ENCODE results near the gene ABLIM2. TPM values are rescaled to one million over a fixed set of nuclear protein-coding genes. Genes with fewer than 3 reads are reported as not detected.

ABLIM2 gene
- total and polyA plus RNA-seq, 2 of the 13 experiments (the other 11 are each of a cell fraction or from before 2014, with no cell fraction given): 0.20 to 0.37 TPM

- intact Hi-C loops (cut with micrococcal nuclease; ENCODE audit: unreplicated experiment): no loop called here
- no peak overlapping the region for H3K27ac ChIP-seq (ENCODE audit: extremely low read length, insufficient read depth, low read length)
- no peak overlapping the region for H3K4me2 ChIP-seq (ENCODE audit: low read depth, low read length)
- H3K9me3 ChIP-seq (ENCODE audit: low read length): no peaks in the 10 kb centered on the region
- ATAC-seq: no peak
- H3K79me2 ChIP-seq (ENCODE audit: insufficient read depth, low read length): no peaks in the 10 kb centered on the region
- CTCF ChIA-PET (ENCODE audit: low intra/inter-chr PET ratio, low total read pairs): no interaction called here
- peaks cover 12 to 71% of the 10 kb centered on the region in 2 experiments; a peak in 4 of 5 replicates for H3K27me3 ChIP-seq (ENCODE audit: control insufficient read depth in 1 of 2, insufficient read depth in 2 of 2, low read length in 2 of 2)
- POLR2A ChIA-PET: no interaction called here
- BruUV-seq (replicated peaks): no TSS peak
- H4K20me1 ChIP-seq (ENCODE audit: insufficient read depth, low read length): no peaks in the 10 kb centered on the region
- no CpG with 5 or more reads among the region's 6 CpGs for WGBS (ENCODE audit: low lambda C conversion rate)
- in situ Hi-C loops (cut with HindIII; ENCODE audit: extremely low pct_ligation_motif_present, low pct_unique_long_range_greater_than_20kb): no loop called here
- TF ChIP-seq MLXIP (CRISPR knock-in tag; IDR thresholded peaks at IDR 0.05; ENCODE audit: borderline replicate concordance) (no peak), HDAC1 (CRISPR knock-in tag; IDR thresholded peaks at IDR 0.05) (no peak), TRIM24 (CRISPR knock-in tag; IDR thresholded peaks at IDR 0.05) (no peak), ZNF549 (CRISPR knock-in tag; IDR thresholded peaks at IDR 0.05) (no peak), PBX2 (CRISPR knock-in tag; IDR thresholded peaks at IDR 0.05) (no peak), HDAC2 (CRISPR knock-in tag; IDR thresholded peaks at IDR 0.05) (no peak), ZNF788 (CRISPR knock-in tag; IDR thresholded peaks at IDR 0.05; ENCODE audit: borderline replicate concordance) (no peak), ZNF598 (CRISPR knock-in tag; IDR thresholded peaks at IDR 0.05; ENCODE audit: borderline replicate concordance) (no peak)
- DNase-seq (ENCODE audit: low spot score): no peak
- H3K9ac ChIP-seq (ENCODE audit: insufficient read depth, low read depth, low read length): no peak overlapping the region
- H3K4me3 ChIP-seq (replicated peaks in 1 of 3; ENCODE audit: insufficient read depth in 1 of 3, low read depth in 2 of 3, low read length in 3 of 3): no peak overlapping the region
- H3K36me3 ChIP-seq (replicated peaks in 1 of 2; ENCODE audit: control insufficient read depth in 1 of 2, insufficient read depth in 2 of 2, low read length in 2 of 2): no peaks in the 10 kb centered on the region
- FAIRE-seq: no peak
- no peaks in the 10 kb centered on the region for H3K4me1 ChIP-seq (ENCODE audit: insufficient read depth, low read length)
- H2AFZ ChIP-seq (ENCODE audit: low read length): no peak overlapping the region
Measured at GRCh38 chr4:8129785-8130184, 28.8 kb downstream of the ABLIM2 start.

All from HepG2 (cell line).